PFSK-1 (cell line): ENCODE data around the gene C13orf46.

ENCODE experiments used
- FOXP2 ChIP-seq: optimal IDR thresholded peaks from 2 replicates; pipeline ENCODE3; 2011; ENCODE audit warnings: borderline replicate concordance, control low read depth, inconsistent platforms; ENCODE audit not compliant: insufficient read depth; ENCODE audit errors: extremely low read length, extremely low read depth
- POLR2AphosphoS5 ChIP-seq: IDR thresholded peaks from 2 replicates; pipeline ENCODE4 v1.6.1; 2012; ENCODE audit warnings: low read depth, mild to moderate bottlenecking, control low read depth, low read length, moderate library complexity
- SIN3A ChIP-seq: IDR thresholded peaks from 2 replicates; pipeline ENCODE4 v1.6.1; 2012; ENCODE audit warnings: mild to moderate bottlenecking, low read length, moderate library complexity, borderline replicate concordance; ENCODE audit not compliant: insufficient read depth
- TAF1 ChIP-seq: IDR thresholded peaks from 2 replicates; pipeline ENCODE4 v1.6.1; 2012; ENCODE audit warnings: low read length, control low read depth, borderline replicate concordance; ENCODE audit not compliant: insufficient read depth
- TF ChIP-seq, protein P1 (sequence below), 2 experiments: IDR thresholded peaks; 2 replicates each; pipeline versions ENCODE4 v1.6.1 to v1.8.0; 2011 to 2012; ENCODE audit warnings: low read depth in 2 of 2, low read length in 2 of 2, control low read depth in 1 of 2, inconsistent platforms in 1 of 2, mild to moderate bottlenecking in 1 of 2, moderate library complexity in 1 of 2; ENCODE audit not compliant: insufficient read depth in 1 of 2

Gene C13orf46

DNA sequence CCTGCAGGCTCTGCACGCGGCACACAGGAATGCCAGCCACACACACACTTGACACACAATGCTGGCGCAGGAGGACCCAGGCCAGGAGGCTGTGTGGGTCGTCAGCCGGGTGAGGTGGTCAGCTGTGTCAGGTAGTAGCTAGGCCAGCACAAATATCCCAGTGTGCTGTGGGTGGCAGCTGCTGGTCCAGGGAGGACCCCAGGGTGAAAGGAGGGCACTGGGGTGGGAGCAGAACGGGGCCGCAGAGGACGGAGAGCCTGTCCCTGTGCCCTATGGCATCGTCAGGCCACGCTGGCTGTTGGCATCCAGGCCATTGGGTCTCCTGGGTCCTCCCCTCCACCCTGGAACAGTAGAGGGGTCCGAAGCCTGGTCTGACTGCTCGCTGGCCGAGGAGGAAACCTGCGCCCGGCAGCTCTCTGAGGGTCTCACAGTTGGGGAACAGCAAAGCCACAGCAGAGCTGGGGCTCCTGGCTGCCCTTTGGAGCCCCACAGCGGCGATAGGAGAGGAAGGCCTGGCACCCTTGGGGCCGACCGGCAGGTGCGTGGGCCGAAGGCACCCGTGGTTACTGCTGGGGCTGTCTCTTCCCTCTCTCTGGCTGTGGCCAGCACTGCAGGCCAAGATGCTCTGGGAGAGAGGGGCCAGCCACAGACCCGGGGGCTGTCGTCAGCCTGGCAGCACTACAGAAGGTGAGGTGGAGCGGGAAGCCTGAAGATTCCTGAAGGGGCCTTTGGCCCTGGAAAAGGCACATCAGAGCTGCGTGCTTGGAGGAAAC is 27.3 kb downstream of the C13orf46 start:
- no peak for TF ChIP-seq POLR2AphosphoS5
- TF ChIP-seq FOXP2: no peak
- TF ChIP-seq TAF1: no peak
- no peak for TF ChIP-seq SIN3A
- TF ChIP-seq, protein P1, sequence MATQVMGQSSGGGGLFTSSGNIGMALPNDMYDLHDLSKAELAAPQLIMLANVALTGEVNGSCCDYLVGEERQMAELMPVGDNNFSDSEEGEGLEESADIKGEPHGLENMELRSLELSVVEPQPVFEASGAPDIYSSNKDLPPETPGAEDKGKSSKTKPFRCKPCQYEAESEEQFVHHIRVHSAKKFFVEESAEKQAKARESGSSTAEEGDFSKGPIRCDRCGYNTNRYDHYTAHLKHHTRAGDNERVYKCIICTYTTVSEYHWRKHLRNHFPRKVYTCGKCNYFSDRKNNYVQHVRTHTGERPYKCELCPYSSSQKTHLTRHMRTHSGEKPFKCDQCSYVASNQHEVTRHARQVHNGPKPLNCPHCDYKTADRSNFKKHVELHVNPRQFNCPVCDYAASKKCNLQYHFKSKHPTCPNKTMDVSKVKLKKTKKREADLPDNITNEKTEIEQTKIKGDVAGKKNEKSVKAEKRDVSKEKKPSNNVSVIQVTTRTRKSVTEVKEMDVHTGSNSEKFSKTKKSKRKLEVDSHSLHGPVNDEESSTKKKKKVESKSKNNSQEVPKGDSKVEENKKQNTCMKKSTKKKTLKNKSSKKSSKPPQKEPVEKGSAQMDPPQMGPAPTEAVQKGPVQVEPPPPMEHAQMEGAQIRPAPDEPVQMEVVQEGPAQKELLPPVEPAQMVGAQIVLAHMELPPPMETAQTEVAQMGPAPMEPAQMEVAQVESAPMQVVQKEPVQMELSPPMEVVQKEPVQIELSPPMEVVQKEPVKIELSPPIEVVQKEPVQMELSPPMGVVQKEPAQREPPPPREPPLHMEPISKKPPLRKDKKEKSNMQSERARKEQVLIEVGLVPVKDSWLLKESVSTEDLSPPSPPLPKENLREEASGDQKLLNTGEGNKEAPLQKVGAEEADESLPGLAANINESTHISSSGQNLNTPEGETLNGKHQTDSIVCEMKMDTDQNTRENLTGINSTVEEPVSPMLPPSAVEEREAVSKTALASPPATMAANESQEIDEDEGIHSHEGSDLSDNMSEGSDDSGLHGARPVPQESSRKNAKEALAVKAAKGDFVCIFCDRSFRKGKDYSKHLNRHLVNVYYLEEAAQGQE (IDR thresholded peaks at IDR 0.05; ENCODE audit: insufficient read depth in 1 of 2, low read depth in 2 of 2, low read length in 2 of 2): no peak

DNA sequence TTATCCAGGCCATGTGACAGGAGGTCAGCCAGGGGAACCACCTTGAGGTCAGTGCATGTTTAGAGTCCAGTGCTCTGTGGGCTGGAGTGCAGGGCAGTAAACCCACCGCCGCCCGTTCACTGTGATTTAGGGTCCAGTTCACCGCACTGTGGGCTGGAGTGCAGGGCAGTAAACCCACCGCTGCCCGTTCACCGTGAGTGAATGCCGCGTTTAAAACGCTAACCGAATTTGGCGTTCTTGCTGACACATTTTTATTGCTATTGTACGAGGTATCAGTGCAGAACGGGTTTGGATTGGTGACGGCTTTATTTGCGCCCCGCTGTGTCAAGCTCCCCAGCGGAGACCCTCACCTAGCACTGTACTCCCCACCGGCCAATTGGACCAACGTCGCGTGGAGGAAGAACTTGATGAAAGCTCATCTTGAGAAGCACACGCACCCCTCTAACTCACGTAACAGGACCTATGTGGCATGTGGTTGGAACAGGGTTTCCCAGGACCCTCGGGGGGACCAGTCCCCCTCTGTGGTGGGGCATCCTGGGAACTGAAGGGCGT is 27.9 kb downstream of the C13orf46 start:
- TF ChIP-seq POLR2AphosphoS5: no peak
- TF ChIP-seq, protein P1 (IDR thresholded peaks at IDR 0.05; ENCODE audit: insufficient read depth in 1 of 2, low read depth in 2 of 2, low read length in 2 of 2): no peak
- TF ChIP-seq FOXP2: no peak
- no peak for TF ChIP-seq SIN3A
- no peak for TF ChIP-seq TAF1

DNA sequence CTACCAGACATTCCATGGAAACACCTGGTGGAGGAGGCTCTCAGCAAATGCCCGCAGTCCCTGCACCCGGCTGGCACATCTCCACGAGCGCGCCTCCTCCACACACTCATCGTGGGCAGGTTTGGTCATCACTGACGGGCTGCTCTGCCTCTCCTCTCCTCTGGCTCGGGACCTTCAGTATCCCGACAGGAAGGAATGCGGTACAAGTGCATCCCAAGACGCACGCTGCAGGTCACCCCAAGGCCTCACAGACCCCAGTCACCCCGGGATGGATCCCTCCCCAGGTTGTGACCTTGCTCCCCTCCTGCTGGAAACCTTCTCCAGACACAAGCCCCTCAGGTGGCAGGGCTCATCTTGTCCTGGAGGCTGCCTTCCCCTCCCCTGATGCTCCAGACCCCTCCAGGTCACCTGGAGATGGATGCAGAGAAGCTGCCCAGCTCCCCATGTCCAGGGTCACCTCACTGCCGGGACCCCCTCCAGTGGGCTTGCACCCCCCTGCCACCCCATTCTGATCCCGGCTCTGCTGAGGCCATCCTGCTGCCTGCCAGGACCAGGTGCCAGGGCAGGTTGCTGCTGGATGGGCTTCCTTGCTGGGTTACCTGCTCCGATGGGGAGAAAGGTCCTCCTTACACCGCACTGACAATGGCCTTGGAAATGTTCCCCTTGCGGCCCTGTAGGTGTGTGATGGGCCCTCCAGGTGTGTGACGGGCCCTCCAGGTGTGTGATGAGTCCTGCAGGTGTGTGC is 29.9 kb downstream of the C13orf46 start:
- TF ChIP-seq POLR2AphosphoS5 (no peak), TAF1 (no peak), SIN3A (no peak), FOXP2 (no peak)
- TF ChIP-seq, protein P1 (IDR thresholded peaks at IDR 0.05; ENCODE audit: insufficient read depth in 1 of 2, low read depth in 2 of 2, low read length in 2 of 2): no peak

- no peak for TF ChIP-seq TAF1
- TF ChIP-seq, protein P1 (IDR thresholded peaks at IDR 0.05; ENCODE audit: insufficient read depth in 1 of 2, low read depth in 2 of 2, low read length in 2 of 2): no peak
- no peak for TF ChIP-seq SIN3A
- no peak for TF ChIP-seq FOXP2
- TF ChIP-seq POLR2AphosphoS5: no peak
Observed at GRCh38 chr13:113942591-113943103, 31.2 kb downstream of the C13orf46 start.
